ENCODE measurements around the gene SP6. TPM values are rescaled to one million over a fixed set of nuclear protein-coding genes. Genes with fewer than 3 reads are reported as not detected.

The SP6 gene
- total RNA-seq, 4 donors from 2014 or later: 0.30 to 1.3 (median 0.71) TPM

DNA sequence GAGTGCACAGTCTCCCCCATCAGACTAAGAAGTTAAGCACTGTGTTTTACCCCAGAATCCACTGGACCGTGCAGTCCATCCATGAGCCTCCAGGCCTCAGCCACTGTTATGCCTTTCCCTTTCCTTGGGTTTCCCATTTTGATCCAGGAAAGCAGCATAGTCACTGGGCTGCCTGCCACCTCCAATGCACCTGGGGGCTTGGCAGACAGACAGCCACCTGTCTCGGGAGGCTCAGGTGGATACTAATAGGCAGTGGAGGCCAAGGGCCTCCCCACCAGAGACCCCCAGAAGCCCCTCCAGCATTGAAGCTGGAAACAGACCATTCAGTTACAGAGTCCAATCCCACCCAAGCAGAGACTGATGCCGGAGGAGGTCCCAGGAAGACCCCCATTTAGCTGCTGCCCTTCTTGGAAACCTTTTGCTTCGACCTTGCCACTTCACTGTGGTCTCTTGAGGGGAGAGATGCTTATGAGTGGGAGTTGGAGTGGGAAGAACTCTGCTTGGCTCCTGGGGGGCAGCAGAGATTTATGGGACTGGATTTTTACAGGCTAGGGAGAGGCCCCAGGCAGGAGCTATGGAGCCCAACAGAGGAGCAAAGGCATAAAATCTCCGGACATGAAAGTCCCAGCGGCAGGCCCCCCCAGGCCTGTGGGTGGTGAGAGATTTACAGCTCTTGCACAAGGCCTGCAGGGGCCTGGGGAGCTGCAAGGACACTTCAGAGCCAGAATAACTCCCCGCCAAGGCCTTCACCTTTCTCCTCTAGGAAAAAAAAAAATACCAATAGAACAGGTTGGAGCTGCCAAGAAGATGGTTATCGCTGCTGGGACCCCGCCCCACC lies 32.8 kb upstream of the SP6 start:
- H3K4me1 ChIP-seq: peaks cover 0 to 39% (median 1%) of the 10 kb centered on the region in 4 donors
- H3K9me3 ChIP-seq: no peaks in the 10 kb centered on the region
- H3K4me3 ChIP-seq: no peak overlapping the region
- TF ChIP-seq POLR2A (IDR thresholded peaks at IDR 0.05): no peak
- no peak for TF ChIP-seq EP300 (IDR thresholded peaks at IDR 0.05)
- no peak for TF ChIP-seq CTCF (IDR thresholded peaks at IDR 0.05)
- no peak for DNase-seq (ENCODE audit: low spot score in 2 of 2)
- H3K27me3 ChIP-seq: no peaks in the 10 kb centered on the region
- no peaks in the 10 kb centered on the region for H3K36me3 ChIP-seq
- WGBS, 2 donors: 50 to 66% methylated on average over 8 to 9 of the region's 9 CpGs
- peak overlapping the region in 1 of 4 donors; percentile 57 for H3K27ac ChIP-seq

DNA sequence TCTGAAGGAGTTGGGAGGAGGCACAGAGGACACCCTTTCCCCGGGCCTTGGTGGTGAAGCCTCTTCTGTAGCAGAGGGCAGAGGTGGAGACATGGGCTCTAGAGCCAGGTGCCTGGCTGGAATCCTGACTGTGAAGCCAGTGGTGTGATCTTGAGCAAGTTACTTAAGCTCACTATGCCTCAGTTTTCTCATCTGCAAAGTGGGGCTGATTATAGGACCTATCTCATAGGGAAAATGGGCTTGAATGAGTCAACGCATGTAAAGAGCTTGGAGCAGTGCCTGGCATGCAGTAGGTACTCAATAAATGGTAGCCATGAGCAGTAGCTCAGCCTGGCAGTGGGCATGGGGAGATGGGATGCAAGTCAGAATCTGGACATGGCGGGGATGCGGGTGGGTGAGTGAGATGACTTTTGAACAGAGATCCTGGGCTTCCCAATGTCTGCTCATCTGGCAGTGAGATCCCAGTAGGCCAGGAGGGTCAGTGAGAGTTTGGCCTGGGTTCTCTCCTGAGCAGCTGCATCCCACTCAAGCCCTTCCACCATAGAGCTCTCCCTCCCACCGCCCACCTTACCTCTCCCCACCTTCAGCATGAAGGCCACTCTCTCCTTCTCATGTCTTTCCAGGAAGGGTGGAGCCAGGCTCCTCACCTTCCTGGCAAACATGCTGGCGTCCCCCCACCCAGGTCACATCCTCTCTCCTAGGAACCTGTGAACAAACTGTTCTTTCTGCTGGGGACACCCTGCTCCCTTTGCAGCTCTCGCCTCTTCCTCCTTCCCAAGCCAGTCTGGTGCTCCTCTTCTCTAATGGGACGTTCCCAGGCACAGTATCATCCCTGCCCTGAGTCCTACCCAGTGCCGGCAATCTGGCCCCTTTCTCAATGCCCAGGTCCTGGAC lies 32.0 kb upstream of the SP6 start:
- Histone ChIP-seq H3K36me3 (no peaks in the 10 kb centered on the region), H3K4me1 (peaks cover 0 to 39% (median 1%) of the 10 kb centered on the region in 4 donors), H3K27me3 (peaks cover 0 to 8% of the 10 kb centered on the region in 2 donors), H3K4me3 (peak overlapping the region in 1 of 4 donors; percentile 27), H3K9me3 (no peaks in the 10 kb centered on the region), H3K27ac (peak overlapping the region in 3 of 4 donors; percentile 32 to 55 (median 40))
- TF ChIP-seq POLR2A (IDR thresholded peaks at IDR 0.05) (no peak), CTCF (IDR thresholded peaks at IDR 0.05) (no peak), EP300 (IDR thresholded peaks at IDR 0.05) (no peak)
- DNase-seq (ENCODE audit: low spot score in 2 of 2): no peak
- WGBS, 2 donors: 83 to 86% methylated on average over 9 of the region's 9 CpGs

- Histone ChIP-seq H3K27me3 (peaks cover 0 to 15% of the 10 kb centered on the region in 2 donors), H3K36me3 (no peaks in the 10 kb centered on the region), H3K9me3 (no peaks in the 10 kb centered on the region), H3K4me1 (peaks cover 0 to 39% (median 1%) of the 10 kb centered on the region in 4 donors), H3K4me3 (peak overlapping the region in 2 of 4 donors; percentile 24 to 27), H3K27ac (peak overlapping the region in 3 of 4 donors; percentile 32 to 55 (median 40))
- WGBS, 2 donors: 23 to 25% methylated on average over 7 of the region's 7 CpGs
- no peak for DNase-seq (ENCODE audit: low spot score in 2 of 2)
- no peak for TF ChIP-seq EP300 (IDR thresholded peaks at IDR 0.05)
- no peak for TF ChIP-seq POLR2A (IDR thresholded peaks at IDR 0.05)
- TF ChIP-seq CTCF (IDR thresholded peaks at IDR 0.05): no peak
Measured at GRCh38 chr17:47882247-47882646, 31.3 kb upstream of the SP6 start.

DNA sequence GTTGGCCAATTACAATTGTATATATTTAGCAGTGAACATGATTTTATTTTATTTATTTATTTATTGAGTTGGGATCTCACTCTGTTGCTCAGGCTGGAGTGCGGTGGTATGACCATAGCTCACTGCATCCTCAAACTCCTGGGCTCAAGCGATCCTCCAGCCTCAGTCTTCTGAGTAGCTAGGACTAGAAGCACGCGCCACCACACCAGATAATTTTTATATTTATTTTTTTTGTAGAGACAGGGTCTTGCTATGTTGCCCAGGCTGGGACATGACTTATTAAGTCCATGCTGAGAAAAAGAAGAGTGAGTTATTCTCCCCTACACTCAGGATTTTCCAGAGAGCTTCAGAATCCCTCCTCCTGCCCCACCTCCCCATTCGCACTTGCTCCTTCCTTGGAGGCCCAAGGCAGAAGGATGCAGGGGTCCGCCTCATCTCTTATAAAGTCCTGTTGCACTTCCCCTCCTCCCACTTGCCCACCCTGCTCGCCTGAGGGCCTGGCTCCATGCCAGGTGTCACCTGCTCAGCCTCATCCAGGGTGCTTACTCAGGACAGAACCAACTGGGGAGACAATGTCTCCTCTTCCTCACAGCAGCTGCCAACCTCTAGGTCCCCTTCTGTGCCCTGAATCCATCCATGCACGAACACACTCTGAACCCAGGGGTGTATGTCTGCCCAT lies 29.0 kb upstream of the SP6 start:
- TF ChIP-seq POLR2A (IDR thresholded peaks at IDR 0.05): no peak
- TF ChIP-seq EP300 (IDR thresholded peaks at IDR 0.05): no peak
- TF ChIP-seq CTCF (IDR thresholded peaks at IDR 0.05): no peak
- peaks cover 0 to 29% (median 1%) of the 10 kb centered on the region in 4 donors for H3K4me1 ChIP-seq
- no peaks in the 10 kb centered on the region for H3K36me3 ChIP-seq
- H3K27me3 ChIP-seq: peaks cover 0 to 25% of the 10 kb centered on the region in 2 donors
- no peak overlapping the region for H3K4me3 ChIP-seq
- no peaks in the 10 kb centered on the region for H3K9me3 ChIP-seq
- 86 to 89% methylated on average over 8 of the region's 8 CpGs for WGBS, 2 donors
- no peak overlapping the region for H3K27ac ChIP-seq
- no peak for DNase-seq (ENCODE audit: low spot score in 2 of 2)
